ENCODE data around the gene LINGO1. TPM values are rescaled to one million over a fixed set of nuclear protein-coding genes. Genes with fewer than 3 reads are reported as not detected.
A peak's percentile ranks its signal among the peaks of the same experiment; 100 is the strongest.

Gene LINGO1
- total RNA-seq, 1 experiment from 2014 or later = 10.6 TPM

- no peaks in the 10 kb centered on the region for H3K36me3 ChIP-seq (replicated peaks; ENCODE audit: control insufficient read depth, insufficient read depth, low read length)
- H3K27me3 ChIP-seq (ENCODE audit: control insufficient read depth, insufficient read depth, low read length) = no peaks in the 10 kb centered on the region
- no peak overlapping the region for H3K4me3 ChIP-seq (ENCODE audit: insufficient read depth, low read depth, low read length)
- DNase-seq = peak; percentile 74
Observed at GRCh38 chr15:77607111-77607893, 25.4 kb downstream of the LINGO1 start.

DNA sequence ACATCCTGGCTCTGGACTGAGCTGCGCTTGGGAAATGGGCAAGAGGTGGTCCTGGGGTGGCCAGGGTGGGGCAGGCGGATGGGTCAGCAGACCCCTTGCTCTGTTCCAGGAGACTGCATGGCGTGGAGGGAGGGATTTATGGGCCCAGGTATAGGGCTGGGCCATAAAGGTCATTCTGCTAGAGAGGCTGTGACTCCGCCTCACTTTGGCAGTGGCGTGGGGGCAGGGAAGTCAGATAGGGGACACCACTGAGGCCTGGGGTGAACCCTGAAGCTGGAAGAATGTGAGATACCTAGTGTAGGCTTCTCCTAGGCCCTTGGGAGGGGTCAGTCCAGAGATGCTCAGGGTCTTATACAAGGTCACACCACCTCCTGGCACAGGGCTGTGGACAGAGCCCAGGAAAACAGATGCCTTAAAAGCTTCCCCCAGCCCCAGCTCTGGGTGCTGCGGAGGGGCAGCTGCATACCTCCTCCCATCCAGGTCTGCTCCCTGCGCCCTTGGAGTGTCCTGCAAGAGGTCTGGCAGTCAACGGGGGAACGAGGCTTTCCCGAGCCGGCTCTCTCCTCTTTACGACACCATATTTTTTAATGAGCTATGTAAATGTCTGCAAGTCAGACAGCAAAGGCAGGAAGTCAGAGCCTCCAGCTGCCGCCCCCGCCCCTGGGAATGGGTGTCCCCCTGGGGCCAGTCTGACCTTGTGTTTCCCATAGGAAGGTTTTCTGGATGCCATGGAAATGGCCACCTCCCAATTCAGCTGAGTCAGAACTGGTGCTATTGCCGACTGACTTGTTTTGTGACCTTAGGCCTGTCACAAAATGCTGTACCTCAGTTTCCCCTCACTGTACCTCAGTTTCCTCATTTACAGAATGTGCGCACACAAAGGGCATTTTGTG is 26.3 kb downstream of the LINGO1 start:
- no peaks in the 10 kb centered on the region for H3K27me3 ChIP-seq (ENCODE audit: control insufficient read depth, insufficient read depth, low read length)
- H3K36me3 ChIP-seq (replicated peaks; ENCODE audit: control insufficient read depth, insufficient read depth, low read length) = no peaks in the 10 kb centered on the region

DNA sequence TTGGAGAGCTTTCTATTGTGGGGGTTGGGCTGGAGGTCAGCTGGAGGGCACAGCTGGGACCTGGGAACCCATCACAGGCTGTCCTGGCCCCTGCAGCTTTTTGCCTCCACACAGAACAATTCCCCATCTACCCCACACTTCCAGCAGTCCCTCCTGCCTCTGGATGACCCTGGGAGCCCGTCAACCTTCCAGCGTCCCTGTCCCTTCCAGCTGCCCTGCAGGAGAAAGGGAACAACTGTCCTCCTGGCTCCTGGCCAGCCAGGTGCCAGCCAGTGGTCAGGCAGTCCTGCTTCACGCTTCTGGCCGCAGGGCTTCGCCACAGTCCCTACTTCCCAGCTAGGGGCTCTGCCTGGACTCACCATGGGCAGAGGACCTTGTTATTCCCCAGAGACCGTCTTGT is 27.2 kb downstream of the LINGO1 start:
- Histone ChIP-seq H3K27me3 (ENCODE audit: control insufficient read depth, insufficient read depth, low read length) (no peaks in the 10 kb centered on the region), H3K4me3 (ENCODE audit: insufficient read depth, low read depth, low read length) (no peak overlapping the region), H3K36me3 (replicated peaks; ENCODE audit: control insufficient read depth, insufficient read depth, low read length) (no peaks in the 10 kb centered on the region)
- no peak for DNase-seq

More for the DNA sequence above, 26.3 kb downstream of the LINGO1 start:
- H3K4me3 ChIP-seq (ENCODE audit: insufficient read depth, low read depth, low read length) = no peak overlapping the region
- DNase-seq = peak; percentile 69

DNA sequence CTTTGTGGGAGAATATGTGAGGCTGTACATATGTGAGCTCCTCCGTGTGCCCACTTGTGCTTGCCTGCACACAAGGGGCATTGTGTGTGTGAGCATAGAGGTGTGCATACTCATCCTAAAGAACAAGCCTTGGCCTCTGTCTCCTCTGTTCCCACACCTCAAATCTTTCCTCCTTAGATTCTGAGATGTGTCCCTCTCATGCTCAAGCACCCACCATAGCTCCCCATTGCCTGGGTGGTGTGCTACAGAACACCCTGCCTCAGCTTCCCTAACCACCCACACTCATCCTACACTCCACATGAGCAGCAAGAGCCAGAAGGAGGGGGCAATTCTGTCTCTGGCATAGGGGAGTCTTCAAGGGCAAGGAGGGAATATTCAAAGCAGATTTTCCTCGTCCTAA is 27.7 kb downstream of the LINGO1 start:
- Histone ChIP-seq H3K36me3 (replicated peaks; ENCODE audit: control insufficient read depth, insufficient read depth, low read length) (no peaks in the 10 kb centered on the region), H3K4me3 (ENCODE audit: insufficient read depth, low read depth, low read length) (no peak overlapping the region), H3K27me3 (ENCODE audit: control insufficient read depth, insufficient read depth, low read length) (no peaks in the 10 kb centered on the region)
- DNase-seq = no peak

DNA sequence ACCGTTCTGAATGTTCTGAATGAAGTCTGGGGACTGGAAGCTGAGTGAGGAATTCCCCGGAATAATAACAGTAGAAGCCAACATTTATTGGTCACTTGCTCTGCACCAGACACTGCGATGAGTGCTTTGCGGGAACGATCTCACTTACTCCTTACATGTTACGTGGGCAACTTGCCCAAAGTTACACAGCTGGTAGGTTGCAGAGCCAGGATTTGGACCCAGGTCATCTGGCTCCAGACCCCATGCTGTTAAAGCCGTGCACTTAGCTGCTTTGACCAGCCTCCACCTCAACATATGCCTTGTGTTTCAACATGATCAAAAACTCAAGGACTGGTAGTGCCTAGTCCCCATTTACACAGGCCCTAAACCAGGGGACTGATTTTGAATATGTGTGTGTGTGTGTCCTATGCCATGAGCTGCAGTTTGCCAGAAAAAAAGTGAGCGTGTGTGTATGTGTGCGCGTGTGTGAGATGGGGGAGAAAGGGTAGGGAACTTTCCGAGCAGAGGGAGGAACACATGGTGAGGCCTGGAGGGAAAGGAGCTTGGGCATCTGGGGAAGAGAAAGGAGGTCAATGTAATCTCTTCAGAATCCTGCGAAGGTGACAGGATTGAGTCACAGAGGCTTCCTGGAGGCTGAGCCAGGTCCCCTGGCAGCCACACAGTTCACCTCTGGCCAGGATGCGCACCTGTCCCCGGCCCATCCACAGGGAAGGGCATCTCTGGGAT is 28.9 kb downstream of the LINGO1 start:
- Histone ChIP-seq H3K27me3 (ENCODE audit: control insufficient read depth, insufficient read depth, low read length) (no peaks in the 10 kb centered on the region), H3K4me3 (ENCODE audit: insufficient read depth, low read depth, low read length) (no peak overlapping the region), H3K36me3 (replicated peaks; ENCODE audit: control insufficient read depth, insufficient read depth, low read length) (no peaks in the 10 kb centered on the region)
- no peak for DNase-seq

- H3K27me3 ChIP-seq (ENCODE audit: control insufficient read depth, insufficient read depth, low read length) = no peaks in the 10 kb centered on the region
- H3K4me3 ChIP-seq (ENCODE audit: insufficient read depth, low read depth, low read length) = no peak overlapping the region
- DNase-seq = no peak
Observed at GRCh38 chr15:77602800-77603199, 29.9 kb downstream of the LINGO1 start.

DNA sequence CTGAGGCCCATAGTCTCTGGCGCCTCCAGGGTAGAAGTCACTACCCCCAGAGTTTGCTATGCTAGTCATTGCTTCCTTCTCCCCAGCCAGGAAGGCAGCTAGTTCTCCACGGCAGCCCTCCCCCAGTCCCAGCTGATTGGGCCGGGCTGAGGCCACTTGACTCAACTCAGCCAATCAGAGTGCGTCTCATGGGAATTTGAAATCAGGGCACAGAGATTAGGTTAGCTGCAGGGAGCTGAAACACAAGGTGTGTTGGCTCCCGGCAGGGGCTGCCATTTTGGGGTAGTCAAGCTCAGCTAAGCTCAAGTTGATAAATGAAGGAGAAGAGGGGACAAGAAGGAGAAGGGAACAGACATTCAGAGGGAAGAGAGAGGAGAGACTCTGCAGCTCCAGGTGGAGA is 32.8 kb downstream of the LINGO1 start:
- H3K4me3 ChIP-seq (ENCODE audit: insufficient read depth, low read depth, low read length) = no peak overlapping the region
- peak; percentile 91 for DNase-seq
- no peaks in the 10 kb centered on the region for H3K27me3 ChIP-seq (ENCODE audit: control insufficient read depth, insufficient read depth, low read length)
- no peaks in the 10 kb centered on the region for H3K36me3 ChIP-seq (replicated peaks; ENCODE audit: control insufficient read depth, insufficient read depth, low read length)

More at GRCh38 chr15:77602800-77603199, 29.9 kb downstream of the LINGO1 start:
- no peaks in the 10 kb centered on the region for H3K36me3 ChIP-seq (replicated peaks; ENCODE audit: control insufficient read depth, insufficient read depth, low read length)

GRCh38 chr15:77599357-77599756 is 33.4 kb downstream of the LINGO1 start:
- H3K27me3 ChIP-seq (ENCODE audit: control insufficient read depth, insufficient read depth, low read length) = no peaks in the 10 kb centered on the region
- no peak for DNase-seq
- no peak overlapping the region for H3K4me3 ChIP-seq (ENCODE audit: insufficient read depth, low read depth, low read length)
- H3K36me3 ChIP-seq (replicated peaks; ENCODE audit: control insufficient read depth, insufficient read depth, low read length) = no peaks in the 10 kb centered on the region

GRCh38 chr15:77598644-77599043 is 34.1 kb downstream of the LINGO1 start:
- Histone ChIP-seq H3K27me3 (ENCODE audit: control insufficient read depth, insufficient read depth, low read length) (no peaks in the 10 kb centered on the region), H3K36me3 (replicated peaks; ENCODE audit: control insufficient read depth, insufficient read depth, low read length) (no peaks in the 10 kb centered on the region), H3K4me3 (ENCODE audit: insufficient read depth, low read depth, low read length) (no peak overlapping the region)
- DNase-seq = no peak

DNA sequence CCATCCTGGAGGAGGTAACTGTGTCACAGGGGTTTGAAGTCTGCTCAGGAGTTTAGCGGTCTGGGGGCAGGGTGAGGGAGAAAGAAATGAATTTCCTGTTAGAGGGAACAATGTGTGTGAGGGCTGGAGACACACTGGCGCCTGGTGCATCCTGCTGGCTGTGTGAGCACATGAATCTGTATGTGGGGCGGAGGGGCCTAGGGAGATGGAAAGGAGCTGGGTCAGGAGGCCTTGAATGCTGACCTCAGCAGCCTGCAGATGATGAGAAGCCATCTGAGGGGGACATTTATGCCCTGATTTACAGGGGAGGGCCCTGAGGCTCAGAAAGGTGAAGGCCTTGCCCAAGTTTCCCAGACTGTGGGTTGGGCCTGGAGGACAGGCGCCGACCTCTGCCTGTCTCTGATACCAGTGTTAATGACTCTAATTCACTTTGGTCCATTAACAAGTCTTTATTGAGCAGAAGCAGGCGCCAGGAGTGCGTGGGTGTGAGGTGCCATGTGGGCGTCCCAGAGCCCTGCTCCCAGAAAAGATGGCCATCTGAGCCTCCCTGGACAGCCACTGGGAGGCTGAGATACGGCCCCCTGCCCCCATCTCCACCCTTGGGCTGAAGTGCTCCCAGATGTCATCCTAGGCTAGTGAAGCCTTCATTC is 34.8 kb downstream of the LINGO1 start:
- no peak overlapping the region for H3K4me3 ChIP-seq (ENCODE audit: insufficient read depth, low read depth, low read length)
- no peaks in the 10 kb centered on the region for H3K36me3 ChIP-seq (replicated peaks; ENCODE audit: control insufficient read depth, insufficient read depth, low read length)
- no peaks in the 10 kb centered on the region for H3K27me3 ChIP-seq (ENCODE audit: control insufficient read depth, insufficient read depth, low read length)
- DNase-seq = no peak

GRCh38 chr15:77596821-77597803 is 35.6 kb downstream of the LINGO1 start:
- Histone ChIP-seq H3K27me3 (ENCODE audit: control insufficient read depth, insufficient read depth, low read length) (no peaks in the 10 kb centered on the region), H3K36me3 (replicated peaks; ENCODE audit: control insufficient read depth, insufficient read depth, low read length) (no peaks in the 10 kb centered on the region), H3K4me3 (ENCODE audit: insufficient read depth, low read depth, low read length) (no peak overlapping the region)
- no peak for DNase-seq

DNA sequence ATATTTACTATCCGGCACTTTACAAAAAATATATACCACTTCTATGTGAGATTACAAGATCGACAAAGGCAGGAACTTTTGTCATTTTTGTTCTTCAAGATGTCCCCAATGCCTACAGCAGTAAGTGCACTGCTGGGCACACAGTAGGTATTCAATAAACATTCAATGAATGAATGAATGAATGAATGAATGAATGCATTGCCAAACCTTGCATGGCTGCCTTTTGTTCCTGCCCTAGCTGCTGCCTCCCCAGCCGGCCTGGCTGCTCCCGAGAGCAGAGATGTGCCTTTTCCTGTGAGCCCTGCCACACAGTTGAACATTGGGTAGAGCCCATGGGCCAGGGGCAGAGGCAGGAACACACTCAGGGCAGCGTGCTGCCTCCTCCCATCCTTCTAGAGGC is 37.5 kb downstream of the LINGO1 start:
- DNase-seq = no peak
- H3K27me3 ChIP-seq (ENCODE audit: control insufficient read depth, insufficient read depth, low read length) = no peaks in the 10 kb centered on the region
- H3K4me3 ChIP-seq (ENCODE audit: insufficient read depth, low read depth, low read length) = no peak overlapping the region
- H3K36me3 ChIP-seq (replicated peaks; ENCODE audit: control insufficient read depth, insufficient read depth, low read length) = no peaks in the 10 kb centered on the region

DNA sequence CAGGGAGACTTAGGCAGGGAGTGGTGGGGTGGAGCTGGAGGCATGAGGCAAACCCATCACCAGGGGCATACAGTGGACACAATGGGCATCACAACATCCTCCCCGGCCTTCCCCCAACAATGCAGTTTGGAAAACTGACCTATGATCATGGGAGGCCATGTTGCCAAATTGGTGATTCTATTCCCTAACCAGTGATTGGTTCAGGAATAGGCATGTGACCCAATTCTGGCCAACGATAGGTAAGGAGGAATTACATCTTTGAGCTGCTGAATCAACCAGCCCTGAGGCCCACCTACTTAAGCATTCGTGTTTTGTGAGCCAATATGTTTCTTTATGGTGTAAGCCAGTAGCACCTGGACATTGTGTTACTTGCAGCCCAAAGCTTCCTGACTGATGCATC is 40.0 kb downstream of the LINGO1 start:
- no peaks in the 10 kb centered on the region for H3K27me3 ChIP-seq (ENCODE audit: control insufficient read depth, insufficient read depth, low read length)
- H3K36me3 ChIP-seq (replicated peaks; ENCODE audit: control insufficient read depth, insufficient read depth, low read length) = no peaks in the 10 kb centered on the region
- no peak overlapping the region for H3K4me3 ChIP-seq (ENCODE audit: insufficient read depth, low read depth, low read length)
- no peak for DNase-seq
